ENCODE measurements around the gene IRF4. TPM values are rescaled to one million over a fixed set of nuclear protein-coding genes. Genes with fewer than 3 reads are reported as not detected.

Gene IRF4
- total and polyA plus RNA-seq, 2 experiments from 2014 or later, result 1.3 to 1.9 TPM

DNA sequence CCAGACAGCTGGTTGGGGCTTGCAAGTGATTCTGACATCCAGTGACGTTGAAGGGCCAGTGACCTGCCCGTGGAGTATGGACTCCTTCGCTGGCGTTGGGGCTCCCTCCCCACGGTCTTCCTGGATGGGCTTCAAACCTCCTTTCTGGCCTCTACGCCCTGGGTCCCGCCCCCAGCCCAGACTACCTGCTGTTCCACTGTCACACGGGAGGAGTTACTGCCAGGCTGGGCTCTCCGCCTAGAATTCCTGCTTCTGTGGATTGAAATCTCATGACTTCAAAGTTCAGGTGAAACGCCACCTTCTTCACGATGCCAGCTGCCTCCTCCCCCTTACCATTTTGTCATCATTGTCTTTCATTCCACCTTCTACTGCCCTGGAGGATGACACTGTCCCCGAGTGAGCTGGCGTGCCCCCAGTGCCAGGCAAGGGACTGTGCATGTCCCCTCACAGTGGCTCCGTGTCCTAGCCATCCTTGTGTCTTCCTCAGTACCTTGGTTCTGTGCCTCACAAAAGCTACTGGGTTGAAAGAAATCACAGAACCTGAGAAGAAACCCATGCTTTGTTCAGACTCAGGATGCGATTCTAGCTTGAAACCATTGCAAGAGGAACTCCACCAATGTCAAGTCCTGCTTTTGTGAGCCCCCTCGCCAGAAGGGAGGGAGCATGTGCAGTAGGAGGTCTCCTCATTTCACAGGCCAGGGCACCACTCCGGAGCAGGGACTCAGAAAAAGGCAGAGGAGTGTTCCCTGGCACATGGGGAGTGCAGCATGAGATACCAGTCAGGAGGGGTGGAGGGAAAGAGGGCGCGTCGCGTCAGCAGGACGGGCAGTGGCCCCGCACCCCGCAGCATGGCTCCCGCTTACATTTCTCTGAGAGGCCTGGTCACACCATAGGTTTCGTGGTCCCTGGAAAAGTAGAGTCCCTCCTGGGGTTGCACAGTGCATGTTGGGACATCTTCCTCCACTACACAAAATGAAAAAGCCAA, 11.0 kb upstream of the IRF4 start (continued):
- TF ChIP-seq, protein P1, sequence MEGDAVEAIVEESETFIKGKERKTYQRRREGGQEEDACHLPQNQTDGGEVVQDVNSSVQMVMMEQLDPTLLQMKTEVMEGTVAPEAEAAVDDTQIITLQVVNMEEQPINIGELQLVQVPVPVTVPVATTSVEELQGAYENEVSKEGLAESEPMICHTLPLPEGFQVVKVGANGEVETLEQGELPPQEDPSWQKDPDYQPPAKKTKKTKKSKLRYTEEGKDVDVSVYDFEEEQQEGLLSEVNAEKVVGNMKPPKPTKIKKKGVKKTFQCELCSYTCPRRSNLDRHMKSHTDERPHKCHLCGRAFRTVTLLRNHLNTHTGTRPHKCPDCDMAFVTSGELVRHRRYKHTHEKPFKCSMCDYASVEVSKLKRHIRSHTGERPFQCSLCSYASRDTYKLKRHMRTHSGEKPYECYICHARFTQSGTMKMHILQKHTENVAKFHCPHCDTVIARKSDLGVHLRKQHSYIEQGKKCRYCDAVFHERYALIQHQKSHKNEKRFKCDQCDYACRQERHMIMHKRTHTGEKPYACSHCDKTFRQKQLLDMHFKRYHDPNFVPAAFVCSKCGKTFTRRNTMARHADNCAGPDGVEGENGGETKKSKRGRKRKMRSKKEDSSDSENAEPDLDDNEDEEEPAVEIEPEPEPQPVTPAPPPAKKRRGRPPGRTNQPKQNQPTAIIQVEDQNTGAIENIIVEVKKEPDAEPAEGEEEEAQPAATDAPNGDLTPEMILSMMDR (conservative IDR thresholded peaks at IDR 0.05; ENCODE audit: low read depth in 2 of 2), result no peak
- no peak for TF ChIP-seq ZNF331 (CRISPR knock-in tag; IDR thresholded peaks at IDR 0.05; ENCODE audit: low read depth)
- TF ChIP-seq STAT1 (IDR thresholded peaks at IDR 0.05; ENCODE audit: unreplicated experiment), result no peak

GRCh38 chr6:381742-382461, 9.7 kb upstream of the IRF4 start:
- H3K4me1 Mint-ChIP-seq, result no peaks in the 10 kb centered on the region
- no peak overlapping the region for H3K4me3 Mint-ChIP-seq
- Histone ChIP-seq H4K20me1 (replicated peaks; ENCODE audit: insufficient read depth) (no peaks in the 10 kb centered on the region), H2AFZ (no peak overlapping the region), H3K27me3 (ENCODE audit: insufficient read depth) (no peaks in the 10 kb centered on the region), H3K4me3 (no peak overlapping the region), H3F3A (replicated peaks; ENCODE audit: low read depth) (no peaks in the 10 kb centered on the region), H3K4me2 (no peak overlapping the region), H3K36me3 (ENCODE audit: insufficient read depth) (peaks cover 5% of the 10 kb centered on the region; the same call in 1 of the 2 replicates), H3K4me1 (ENCODE audit: insufficient read depth) (0 out of 2 replicates have a peak, but pooled peaks cover 4% of the 10 kb centered on the region), H3K79me2 (replicated peaks; ENCODE audit: insufficient read depth) (no peaks in the 10 kb centered on the region), H3K27ac (ENCODE audit: low read depth) (no peak overlapping the region), H3K9me2 (ENCODE audit: insufficient read depth) (0 out of 2 replicates have a peak, but pooled peaks cover 7% of the 10 kb centered on the region)
- H3K27me3 Mint-ChIP-seq (ENCODE audit: insufficient read depth, low read depth, poor library complexity), result peaks cover 28% of the 10 kb centered on the region
- no peak overlapping the region for H3K27ac Mint-ChIP-seq
- peaks cover 53% of the 10 kb centered on the region for H3K9me3 Mint-ChIP-seq
- DNase-seq (ENCODE audit: low spot score), result no peak
- H3K36me3 Mint-ChIP-seq (ENCODE audit: low read depth), result peaks cover 15% of the 10 kb centered on the region
- TF ChIP-seq CREB1 (CRISPR knock-in tag; IDR thresholded peaks at IDR 0.05; ENCODE audit: low read depth), result no peak
- TF ChIP-seq, protein P2, sequence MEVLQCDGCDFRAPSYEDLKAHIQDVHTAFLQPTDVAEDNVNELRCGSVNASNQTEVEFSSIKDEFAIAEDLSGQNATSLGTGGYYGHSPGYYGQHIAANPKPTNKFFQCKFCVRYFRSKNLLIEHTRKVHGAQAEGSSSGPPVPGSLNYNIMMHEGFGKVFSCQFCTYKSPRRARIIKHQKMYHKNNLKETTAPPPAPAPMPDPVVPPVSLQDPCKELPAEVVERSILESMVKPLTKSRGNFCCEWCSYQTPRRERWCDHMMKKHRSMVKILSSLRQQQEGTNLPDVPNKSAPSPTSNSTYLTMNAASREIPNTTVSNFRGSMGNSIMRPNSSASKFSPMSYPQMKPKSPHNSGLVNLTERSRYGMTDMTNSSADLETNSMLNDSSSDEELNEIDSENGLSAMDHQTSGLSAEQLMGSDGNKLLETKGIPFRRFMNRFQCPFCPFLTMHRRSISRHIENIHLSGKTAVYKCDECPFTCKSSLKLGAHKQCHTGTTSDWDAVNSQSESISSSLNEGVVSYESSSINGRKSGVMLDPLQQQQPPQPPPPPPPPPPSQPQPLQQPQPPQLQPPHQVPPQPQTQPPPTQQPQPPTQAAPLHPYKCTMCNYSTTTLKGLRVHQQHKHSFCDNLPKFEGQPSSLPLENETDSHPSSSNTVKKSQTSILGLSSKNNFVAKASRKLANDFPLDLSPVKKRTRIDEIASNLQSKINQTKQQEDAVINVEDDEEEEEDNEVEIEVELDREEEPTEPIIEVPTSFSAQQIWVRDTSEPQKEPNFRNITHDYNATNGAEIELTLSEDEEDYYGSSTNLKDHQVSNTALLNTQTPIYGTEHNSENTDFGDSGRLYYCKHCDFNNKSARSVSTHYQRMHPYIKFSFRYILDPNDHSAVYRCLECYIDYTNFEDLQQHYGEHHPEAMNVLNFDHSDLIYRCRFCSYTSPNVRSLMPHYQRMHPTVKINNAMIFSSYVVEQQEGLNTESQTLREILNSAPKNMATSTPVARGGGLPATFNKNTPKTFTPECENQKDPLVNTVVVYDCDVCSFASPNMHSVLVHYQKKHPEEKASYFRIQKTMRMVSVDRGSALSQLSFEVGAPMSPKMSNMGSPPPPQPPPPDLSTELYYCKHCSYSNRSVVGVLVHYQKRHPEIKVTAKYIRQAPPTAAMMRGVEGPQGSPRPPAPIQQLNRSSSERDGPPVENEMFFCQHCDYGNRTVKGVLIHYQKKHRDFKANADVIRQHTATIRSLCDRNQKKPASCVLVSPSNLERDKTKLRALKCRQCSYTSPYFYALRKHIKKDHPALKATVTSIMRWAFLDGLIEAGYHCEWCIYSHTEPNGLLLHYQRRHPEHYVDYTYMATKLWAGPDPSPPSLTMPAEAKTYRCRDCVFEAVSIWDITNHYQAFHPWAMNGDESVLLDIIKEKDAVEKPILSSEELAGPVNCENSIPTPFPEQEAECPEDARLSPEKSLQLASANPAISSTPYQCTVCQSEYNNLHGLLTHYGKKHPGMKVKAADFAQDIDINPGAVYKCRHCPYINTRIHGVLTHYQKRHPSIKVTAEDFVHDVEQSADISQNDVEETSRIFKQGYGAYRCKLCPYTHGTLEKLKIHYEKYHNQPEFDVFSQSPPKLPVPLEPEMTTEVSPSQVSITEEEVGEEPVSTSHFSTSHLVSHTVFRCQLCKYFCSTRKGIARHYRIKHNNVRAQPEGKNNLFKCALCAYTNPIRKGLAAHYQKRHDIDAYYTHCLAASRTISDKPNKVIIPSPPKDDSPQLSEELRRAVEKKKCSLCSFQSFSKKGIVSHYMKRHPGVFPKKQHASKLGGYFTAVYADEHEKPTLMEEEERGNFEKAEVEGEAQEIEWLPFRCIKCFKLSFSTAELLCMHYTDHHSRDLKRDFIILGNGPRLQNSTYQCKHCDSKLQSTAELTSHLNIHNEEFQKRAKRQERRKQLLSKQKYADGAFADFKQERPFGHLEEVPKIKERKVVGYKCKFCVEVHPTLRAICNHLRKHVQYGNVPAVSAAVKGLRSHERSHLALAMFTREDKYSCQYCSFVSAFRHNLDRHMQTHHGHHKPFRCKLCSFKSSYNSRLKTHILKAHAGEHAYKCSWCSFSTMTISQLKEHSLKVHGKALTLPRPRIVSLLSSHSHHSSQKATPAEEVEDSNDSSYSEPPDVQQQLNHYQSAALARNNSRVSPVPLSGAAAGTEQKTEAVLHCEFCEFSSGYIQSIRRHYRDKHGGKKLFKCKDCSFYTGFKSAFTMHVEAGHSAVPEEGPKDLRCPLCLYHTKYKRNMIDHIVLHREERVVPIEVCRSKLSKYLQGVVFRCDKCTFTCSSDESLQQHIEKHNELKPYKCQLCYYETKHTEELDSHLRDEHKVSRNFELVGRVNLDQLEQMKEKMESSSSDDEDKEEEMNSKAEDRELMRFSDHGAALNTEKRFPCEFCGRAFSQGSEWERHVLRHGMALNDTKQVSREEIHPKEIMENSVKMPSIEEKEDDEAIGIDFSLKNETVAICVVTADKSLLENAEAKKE (CRISPR knock-in tag; IDR thresholded peaks at IDR 0.05), result no peak
- ATAC-seq, result no peak

Measured in GM23338 (cell line).